Karpas-422 (cell line): ENCODE measurements around the gene PPP1R14D. TPM values are rescaled to one million over a fixed set of nuclear protein-coding genes. Genes with fewer than 3 reads are reported as not detected.

Source experiments
- DNase-seq: peaks from one replicate; pipeline ENCODE4 v3.0.0-alpha.2; 2015
- H2AFZ ChIP-seq: fragments of 200-600 bp; sonication (generic); 2 replicates; pipeline ENCODE4 v1.6.1; 2014; ENCODE audit warnings: antibody characterized with exemption, low read length, mixed read lengths
- H3K27ac ChIP-seq: fragments of 200-600 bp; sonication (generic); 2 replicates; pipeline ENCODE4 v1.5.1; 2014; ENCODE audit warnings: mild to moderate bottlenecking, low read length, moderate library complexity
- H3K27me3 ChIP-seq: fragments of 200-600 bp; sonication (generic); 2 replicates; pipeline ENCODE4 v1.6.1; 2014; ENCODE audit warnings: low read length, mixed read lengths
- H3K36me3 ChIP-seq: fragments of 200-600 bp; sonication (generic); 2 replicates; pipeline ENCODE4 v1.6.1; 2014; ENCODE audit warnings: low read length, mixed read lengths; ENCODE audit not compliant: insufficient read depth
- H3K4me1 ChIP-seq: fragments of 200-600 bp; sonication (generic); 2 replicates; pipeline ENCODE4 v1.6.1; 2014; ENCODE audit warnings: mild to moderate bottlenecking, low read length, mixed read lengths
- H3K4me2 ChIP-seq: fragments of 200-600 bp; sonication (generic); 2 replicates; pipeline ENCODE4 v1.6.1; 2014; ENCODE audit warnings: low read length, low read depth, mild to moderate bottlenecking; ENCODE audit not compliant: poor library complexity, severe bottlenecking
- H3K4me3 ChIP-seq: fragments of 200-600 bp; sonication (generic); 2 replicates; pipeline ENCODE4 v1.5.1; 2014; ENCODE audit warnings: mild to moderate bottlenecking, antibody characterized with exemption, low read length, mixed read lengths
- H3K79me2 ChIP-seq: fragments of 200-600 bp; sonication (generic); 2 replicates; pipeline ENCODE4 v1.6.1; 2014; ENCODE audit warnings: mild to moderate bottlenecking, low read length, mixed read lengths
- H3K9ac ChIP-seq: fragments of 200-600 bp; sonication (generic); 2 replicates; pipeline ENCODE4 v1.6.0; 2014; ENCODE audit warnings: low read length
- H3K9me2 ChIP-seq: fragments of 200-600 bp; sonication (generic), shearing (Covaris generic); replicated peaks from 2 replicates; pipeline ENCODE4 v1.6.0; 2014; ENCODE audit warnings: mild to moderate bottlenecking, low read length, moderate library complexity; ENCODE audit not compliant: insufficient read depth
- H3K9me3 ChIP-seq: fragments of 300-700, 200-600 bp; sonication (generic); 2 replicates; pipeline ENCODE4 v1.6.1; 2014; ENCODE audit warnings: low read length, mixed read lengths
- H4K20me1 ChIP-seq: fragments of 200-600 bp; sonication (generic); 2 replicates; pipeline ENCODE4 v1.6.1; 2014; ENCODE audit warnings: mild to moderate bottlenecking, antibody characterized with exemption, low read length, low read depth; ENCODE audit not compliant: insufficient read depth
- total RNA-seq: library from RNA; depleted of rRNA; stranded (reverse); fragments of >200 nt; shearing (Covaris generic); gene quantifications from 2 replicates; pipeline ENCODE4 v1.2.3, GENCODE V29; 2014; ENCODE audit warnings: low replicate concordance

Gene PPP1R14D
- total RNA-seq, 1 experiment from 2014 or later, result not detected

DNA sequence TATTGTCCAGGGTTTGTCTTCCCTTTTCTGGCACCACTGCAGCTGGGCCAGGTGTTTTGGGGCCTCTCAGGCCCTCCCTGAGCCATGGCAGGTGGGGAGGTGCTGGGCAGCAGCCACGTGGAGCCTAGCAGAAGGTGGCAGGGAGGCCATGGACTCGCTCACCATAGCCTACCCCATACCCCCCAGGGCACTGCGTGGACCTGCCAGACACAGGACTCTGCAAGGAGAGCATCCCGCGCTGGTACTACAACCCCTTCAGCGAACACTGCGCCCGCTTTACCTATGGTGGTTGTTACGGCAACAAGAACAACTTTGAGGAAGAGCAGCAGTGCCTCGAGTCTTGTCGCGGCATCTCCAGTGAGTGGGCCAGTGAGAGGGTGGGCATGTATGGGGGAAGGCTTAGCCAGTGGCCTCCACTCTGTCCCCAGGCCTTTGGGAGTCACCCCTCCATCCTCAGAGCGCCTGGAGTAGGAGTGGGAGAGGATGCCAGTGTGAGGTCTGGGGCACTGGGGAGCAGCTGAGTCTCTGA, 27.3 kb upstream of the PPP1R14D start:
- Histone ChIP-seq H3K4me2 (no peak overlapping the region), H3K27me3 (no peaks in the 10 kb centered on the region), H3K36me3 (no peaks in the 10 kb centered on the region), H3K4me1 (peaks cover 25% of the 10 kb centered on the region), H4K20me1 (no peaks in the 10 kb centered on the region), H3K79me2 (no peaks in the 10 kb centered on the region), H2AFZ (no peak overlapping the region), H3K27ac (no peak overlapping the region), H3K9me2 (no peaks in the 10 kb centered on the region), H3K9me3 (no peaks in the 10 kb centered on the region), H3K9ac (no peak overlapping the region), H3K4me3 (no peak overlapping the region)
- no peak for DNase-seq

DNA sequence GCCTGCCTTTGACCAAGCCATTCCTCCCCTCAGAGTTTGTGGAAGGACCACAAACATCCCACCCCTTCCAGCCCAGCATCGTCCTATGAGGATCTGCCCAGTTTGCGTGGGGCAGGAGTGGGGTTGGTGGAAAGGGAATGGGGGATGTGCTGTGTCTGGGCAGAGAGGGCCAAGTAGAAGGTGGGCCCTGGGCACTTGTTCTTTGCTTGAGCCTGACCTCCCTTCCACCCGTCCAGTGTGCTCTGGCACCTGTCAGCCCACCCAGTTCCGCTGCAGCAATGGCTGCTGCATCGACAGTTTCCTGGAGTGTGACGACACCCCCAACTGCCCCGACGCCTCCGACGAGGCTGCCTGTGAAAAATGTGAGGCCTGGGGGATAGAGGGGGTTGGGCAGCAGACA, 25.7 kb upstream of the PPP1R14D start:
- DNase-seq, result no peak
- H3K9me3 ChIP-seq, result no peaks in the 10 kb centered on the region
- H3K79me2 ChIP-seq, result no peaks in the 10 kb centered on the region
- H3K27me3 ChIP-seq, result no peaks in the 10 kb centered on the region
- H3K4me3 ChIP-seq, result no peak overlapping the region
- H3K27ac ChIP-seq, result no peak overlapping the region
- H3K9me2 ChIP-seq, result no peaks in the 10 kb centered on the region
- peaks cover 20% of the 10 kb centered on the region for H3K4me1 ChIP-seq
- H3K9ac ChIP-seq, result no peak overlapping the region
- no peaks in the 10 kb centered on the region for H4K20me1 ChIP-seq
- no peaks in the 10 kb centered on the region for H3K36me3 ChIP-seq
- no peak overlapping the region for H2AFZ ChIP-seq
- no peak overlapping the region for H3K4me2 ChIP-seq

DNA sequence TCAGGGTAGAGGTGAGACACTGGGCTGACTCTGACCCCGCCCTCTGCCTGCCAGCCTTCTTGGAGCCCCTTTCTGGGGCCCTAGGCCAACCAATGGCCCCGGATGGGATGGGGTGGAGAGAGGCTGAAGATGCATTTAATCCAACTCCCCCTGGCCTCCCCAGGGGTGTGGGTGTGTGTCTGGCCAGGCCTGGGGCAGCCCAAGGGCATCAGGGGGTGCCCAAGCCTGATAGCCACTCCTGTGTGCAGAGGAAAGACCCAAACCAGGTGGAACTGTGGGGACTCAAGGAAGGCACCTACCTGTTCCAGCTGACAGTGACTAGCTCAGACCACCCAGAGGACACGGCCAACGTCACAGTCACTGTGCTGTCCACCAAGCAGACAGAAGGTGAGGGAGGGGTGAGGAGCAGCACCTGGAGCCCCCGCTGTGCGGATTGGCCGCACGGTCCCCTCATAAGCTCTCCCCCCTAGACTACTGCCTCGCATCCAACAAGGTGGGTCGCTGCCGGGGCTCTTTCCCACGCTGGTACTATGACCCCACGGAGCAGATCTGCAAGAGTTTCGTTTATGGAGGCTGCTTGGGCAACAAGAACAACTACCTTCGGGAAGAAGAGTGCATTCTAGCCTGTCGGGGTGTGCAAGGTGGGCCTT, 24.9 kb upstream of the PPP1R14D start:
- Histone ChIP-seq H2AFZ (no peak overlapping the region), H3K4me3 (no peak overlapping the region), H3K9ac (no peak overlapping the region), H3K9me2 (no peaks in the 10 kb centered on the region), H3K4me1 (peaks cover 13% of the 10 kb centered on the region), H3K27ac (no peak overlapping the region), H3K4me2 (no peak overlapping the region), H3K27me3 (no peaks in the 10 kb centered on the region), H3K36me3 (no peaks in the 10 kb centered on the region), H3K9me3 (no peaks in the 10 kb centered on the region), H3K79me2 (no peaks in the 10 kb centered on the region), H4K20me1 (no peaks in the 10 kb centered on the region)
- DNase-seq, result no peak

DNA sequence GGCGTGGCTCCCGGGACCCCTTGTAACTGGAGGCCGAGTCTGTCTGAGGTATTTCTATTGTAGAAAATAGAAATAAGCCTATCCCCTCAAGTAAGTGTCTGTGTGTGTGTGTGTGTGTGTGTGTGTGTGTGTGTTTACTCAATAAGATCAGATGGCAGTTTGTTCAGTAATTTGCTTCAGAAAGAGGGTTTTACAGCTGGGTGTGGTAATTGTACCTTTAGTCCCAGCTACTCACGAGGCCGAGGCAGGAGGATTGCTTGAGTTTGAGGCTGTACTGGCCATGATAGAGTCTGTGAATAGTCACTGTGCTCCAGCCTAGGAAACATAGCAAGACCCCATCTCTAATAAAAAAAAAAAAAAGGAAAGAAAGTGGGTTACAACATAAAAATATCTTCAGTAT, 24.0 kb upstream of the PPP1R14D start:
- H2AFZ ChIP-seq, result no peak overlapping the region
- no peaks in the 10 kb centered on the region for H3K79me2 ChIP-seq
- H3K9ac ChIP-seq, result no peak overlapping the region
- no peak overlapping the region for H3K4me3 ChIP-seq
- no peaks in the 10 kb centered on the region for H3K27me3 ChIP-seq
- H3K9me3 ChIP-seq, result no peaks in the 10 kb centered on the region
- no peak overlapping the region for H3K27ac ChIP-seq
- no peaks in the 10 kb centered on the region for H3K36me3 ChIP-seq
- no peak for DNase-seq
- no peaks in the 10 kb centered on the region for H4K20me1 ChIP-seq
- H3K4me1 ChIP-seq, result peaks cover 7% of the 10 kb centered on the region
- H3K9me2 ChIP-seq, result no peaks in the 10 kb centered on the region
- no peak overlapping the region for H3K4me2 ChIP-seq

DNA sequence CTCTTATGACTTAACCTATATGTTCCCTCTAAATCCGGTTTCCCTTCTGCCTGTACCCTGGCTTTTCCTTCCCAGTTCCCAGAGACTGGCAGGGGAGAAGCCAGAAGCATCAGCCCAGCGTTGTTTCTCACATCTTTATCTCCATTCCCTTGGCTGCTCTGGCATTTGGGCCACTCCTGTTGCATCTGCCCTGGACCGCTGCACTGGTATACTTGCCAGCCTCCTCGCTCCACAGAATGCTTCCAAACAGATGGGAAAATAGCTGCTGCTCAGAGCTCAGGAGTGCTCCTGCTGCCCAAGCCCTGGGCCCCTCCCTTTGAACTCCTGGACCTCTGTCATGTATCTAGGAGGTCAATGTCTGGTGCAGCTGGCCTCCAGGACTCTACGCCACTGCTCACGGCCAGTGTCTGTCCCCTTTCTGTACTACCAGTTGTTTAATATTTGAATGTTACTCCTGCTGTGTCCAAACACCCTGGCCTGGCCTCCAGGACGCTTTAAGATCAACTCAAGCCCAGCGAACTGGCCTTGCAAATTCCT, 22.1 kb upstream of the PPP1R14D start:
- Histone ChIP-seq H3K9ac (no peak overlapping the region), H3K4me1 (peaks cover 14% of the 10 kb centered on the region), H3K4me3 (no peak overlapping the region), H4K20me1 (no peaks in the 10 kb centered on the region), H3K79me2 (no peaks in the 10 kb centered on the region), H3K4me2 (no peak overlapping the region), H3K36me3 (no peaks in the 10 kb centered on the region), H3K27ac (no peak overlapping the region), H3K9me2 (no peaks in the 10 kb centered on the region), H3K27me3 (no peaks in the 10 kb centered on the region), H3K9me3 (no peaks in the 10 kb centered on the region), H2AFZ (no peak overlapping the region)
- DNase-seq, result no peak

DNA sequence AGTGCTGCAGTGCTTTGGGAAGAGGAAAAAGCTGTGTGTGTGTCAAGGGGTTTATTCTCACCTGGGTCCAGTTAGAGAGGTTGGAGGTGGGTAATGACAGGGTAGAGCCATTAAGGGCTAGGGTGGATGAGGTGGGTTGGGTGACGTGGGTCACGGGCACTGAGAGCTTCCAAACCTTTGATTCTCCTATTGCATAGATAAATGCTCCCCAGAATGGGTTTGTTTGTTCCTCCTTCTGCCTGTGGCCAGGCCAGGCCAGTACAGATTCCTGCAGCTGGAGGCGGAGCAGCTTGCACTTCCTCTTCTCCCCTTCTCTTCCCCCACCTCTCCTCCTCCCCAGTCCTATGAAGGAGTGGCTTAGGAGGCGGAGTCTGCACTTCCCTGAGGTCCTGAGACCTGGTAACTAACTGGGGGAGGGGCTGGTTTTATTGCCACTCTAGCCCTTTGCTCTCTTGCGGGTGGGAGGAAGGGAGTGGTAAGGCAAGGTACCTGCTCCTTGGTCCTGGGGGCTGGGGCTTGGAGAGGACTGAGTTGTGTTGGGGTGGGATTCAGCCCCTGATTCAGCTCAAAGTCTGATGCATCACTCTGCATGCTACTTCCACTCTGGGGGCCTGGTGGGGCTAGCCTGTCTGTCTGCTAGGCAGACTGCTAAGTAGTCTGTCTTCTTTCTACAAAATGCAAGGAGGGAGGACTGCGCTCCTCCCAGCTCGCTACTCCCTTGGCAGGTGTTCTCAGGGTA, 18.9 kb upstream of the PPP1R14D start:
- H3K27me3 ChIP-seq, result no peaks in the 10 kb centered on the region
- H4K20me1 ChIP-seq, result no peaks in the 10 kb centered on the region
- H3K4me1 ChIP-seq, result peaks cover 27% of the 10 kb centered on the region
- H3K27ac ChIP-seq, result no peak overlapping the region
- peak overlapping the region; percentile 24 for H3K4me2 ChIP-seq
- DNase-seq, result peak; percentile 82
- H2AFZ ChIP-seq, result peak overlapping the region; percentile 31; the same call in 1 of the 2 replicates
- H3K4me3 ChIP-seq, result no peak overlapping the region
- H3K9ac ChIP-seq, result peak overlapping the region; percentile 29; the same call in 1 of the 2 replicates
- no peaks in the 10 kb centered on the region for H3K36me3 ChIP-seq
- H3K9me3 ChIP-seq, result no peaks in the 10 kb centered on the region
- no peaks in the 10 kb centered on the region for H3K9me2 ChIP-seq
- no peaks in the 10 kb centered on the region for H3K79me2 ChIP-seq

DNA sequence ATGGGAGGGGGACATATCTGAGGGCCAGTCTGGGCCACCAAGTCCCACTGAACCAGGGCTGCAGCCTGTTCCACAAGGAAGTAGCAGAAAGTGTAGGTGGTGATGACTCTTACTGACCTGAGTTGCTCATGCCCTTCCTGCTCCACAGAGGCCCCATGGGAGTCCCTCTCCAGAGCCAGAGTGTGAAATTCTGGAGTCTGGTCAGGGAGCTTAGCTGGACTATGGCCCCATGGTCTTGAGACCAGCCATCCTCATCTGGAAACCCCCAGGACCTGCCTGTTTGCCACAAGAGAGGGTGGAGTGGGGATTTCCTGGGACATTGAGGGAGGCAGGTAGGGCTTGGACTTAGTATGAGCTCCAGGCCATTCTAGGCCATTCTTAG, 18.3 kb upstream of the PPP1R14D start:
- no peaks in the 10 kb centered on the region for H4K20me1 ChIP-seq
- H2AFZ ChIP-seq, result peak overlapping the region; percentile 31; the same call in 1 of the 2 replicates
- no peak overlapping the region for H3K27ac ChIP-seq
- DNase-seq, result no peak
- peak overlapping the region; percentile 29; the same call in 1 of the 2 replicates for H3K9ac ChIP-seq
- no peak overlapping the region for H3K4me3 ChIP-seq
- peaks cover 27% of the 10 kb centered on the region for H3K4me1 ChIP-seq
- no peaks in the 10 kb centered on the region for H3K9me3 ChIP-seq
- H3K27me3 ChIP-seq, result no peaks in the 10 kb centered on the region
- H3K4me2 ChIP-seq, result peak overlapping the region; percentile 24
- no peaks in the 10 kb centered on the region for H3K9me2 ChIP-seq
- H3K36me3 ChIP-seq, result no peaks in the 10 kb centered on the region
- no peaks in the 10 kb centered on the region for H3K79me2 ChIP-seq

DNA sequence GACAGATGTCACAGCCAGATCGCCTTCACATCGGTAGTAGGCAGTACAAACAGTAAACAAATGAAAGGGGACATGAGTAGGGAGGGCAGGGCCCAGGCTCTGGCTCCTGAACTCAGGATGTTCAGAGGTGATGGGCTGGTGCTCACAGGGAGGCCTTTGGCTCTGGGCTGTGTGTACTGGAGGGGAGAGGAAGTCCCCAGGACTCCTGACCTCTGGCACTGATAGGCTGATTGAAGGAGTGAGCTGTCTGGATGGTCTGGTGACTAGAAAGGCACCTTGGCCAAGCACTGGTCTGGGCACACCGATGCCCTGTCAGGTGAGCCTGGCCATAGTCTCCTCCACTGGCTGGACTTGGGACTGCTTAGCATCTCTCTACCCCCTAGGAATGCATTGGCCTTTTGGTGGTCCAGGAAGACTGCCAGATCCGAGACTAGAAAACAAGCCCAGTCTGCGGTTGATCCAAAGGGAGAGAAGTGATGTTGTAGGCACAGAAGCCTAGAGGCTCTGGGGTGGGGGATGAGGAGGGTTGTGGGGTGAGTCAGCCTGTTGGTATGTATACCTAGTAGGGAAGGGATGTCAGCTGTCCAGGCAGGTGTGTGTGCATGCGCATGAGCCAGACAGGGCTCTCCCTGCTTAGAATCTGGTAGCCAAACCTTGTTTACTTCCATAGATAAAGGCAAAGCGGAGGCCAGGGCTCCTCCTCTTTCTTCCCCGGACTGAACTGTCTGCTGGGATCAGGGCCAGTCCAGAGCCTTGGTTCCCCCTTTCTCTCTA, 17.2 kb upstream of the PPP1R14D start:
- Histone ChIP-seq H3K4me3 (no peak overlapping the region), H2AFZ (no peak overlapping the region), H3K4me2 (no peak overlapping the region), H4K20me1 (no peaks in the 10 kb centered on the region), H3K9me3 (no peaks in the 10 kb centered on the region), H3K27ac (no peak overlapping the region), H3K79me2 (no peaks in the 10 kb centered on the region), H3K27me3 (no peaks in the 10 kb centered on the region), H3K9me2 (no peaks in the 10 kb centered on the region), H3K9ac (no peak overlapping the region), H3K4me1 (peaks cover 27% of the 10 kb centered on the region), H3K36me3 (no peaks in the 10 kb centered on the region)
- DNase-seq, result no peak
